Large intestine (tissue), 3 donors: ENCODE results near the gene STX12. TPM values are rescaled to one million over a fixed set of nuclear protein-coding genes. Genes with fewer than 3 reads are reported as not detected.
"Not testable (repeated sequence)": the region's sequence is repeated elsewhere in the genome, so short reads cannot be mapped to it uniquely, and the experiment has no call there.

Source experiments
- DNase-seq, 2 donors: peaks; one replicate each; pipeline versions ENCODE4 v3.0.0 to v3.0.0-alpha.2; 2013
- H3K27ac ChIP-seq: one replicate; pipeline ENCODE4 v1.5.1; 2013; ENCODE audit warnings: low read length
- H3K27me3 ChIP-seq: 2 replicates; pipeline ENCODE4 v1.6.1; 2013; ENCODE audit warnings: low read length; ENCODE audit not compliant: control insufficient read depth, insufficient read depth
- H3K36me3 ChIP-seq: 2 replicates; pipeline ENCODE4 v1.6.1; 2013; ENCODE audit warnings: low read length; ENCODE audit not compliant: control insufficient read depth, insufficient read depth
- H3K4me1 ChIP-seq: one replicate; pipeline ENCODE4 v1.6.1; 2013; ENCODE audit warnings: low read length; ENCODE audit not compliant: control insufficient read depth, insufficient read depth
- H3K4me3 ChIP-seq: one replicate; pipeline ENCODE4 v1.5.1; 2013; ENCODE audit warnings: low read length
- H3K9me3 ChIP-seq: one replicate; pipeline ENCODE4 v1.6.1; 2013; ENCODE audit warnings: mild to moderate bottlenecking, low read depth, low read length, moderate library complexity; ENCODE audit not compliant: control insufficient read depth
- WGBS: methylation state at CpG from one replicate; pipeline ENCODE4 v1.1.5; 2013; ENCODE audit warnings: low lambda C conversion rate; ENCODE audit not compliant: insufficient coverage; 5-methylcytosine and 5-hydroxymethylcytosine counted together
- polyA plus RNA-seq: library from polyadenylated mRNA; unstranded; fragments of 120-200 nt; gene quantifications from one replicate; pipeline ENCODE4 v1.2.1, GENCODE V29; 2013

STX12 gene
- polyA plus RNA-seq, 1 donor, result 66.2 TPM

DNA sequence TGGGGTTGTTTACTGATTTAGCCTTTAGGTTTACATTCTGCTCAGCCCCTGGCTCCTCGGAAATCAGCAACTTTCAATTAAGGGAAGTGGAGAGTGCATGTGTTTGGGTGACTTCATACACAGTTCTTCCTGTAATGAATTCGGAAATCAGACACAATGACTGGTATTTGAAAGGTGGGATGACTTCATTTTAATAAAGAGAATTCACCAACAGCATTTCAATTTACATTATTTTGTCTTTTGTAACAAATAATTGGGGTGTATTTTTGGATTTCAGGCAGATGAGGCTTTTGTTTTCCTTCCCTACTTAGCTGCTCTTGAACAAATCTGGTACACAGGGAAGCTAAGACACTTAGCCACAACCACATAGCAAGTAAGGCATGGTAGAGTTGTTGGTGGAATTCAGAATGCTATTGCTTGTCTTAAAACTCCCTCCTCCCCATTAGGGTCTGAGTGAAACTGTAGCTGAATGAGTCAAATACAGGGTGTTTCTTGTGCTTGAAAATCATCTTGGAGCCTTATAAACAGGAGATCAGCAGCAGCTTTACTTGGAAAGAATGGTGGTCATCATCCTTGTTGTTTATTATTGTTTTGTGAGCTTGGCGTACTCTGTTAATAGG, 917 bp downstream of the STX12 start:
- peak in 1 of 2 donors; percentile 37 for DNase-seq
- no peaks in the 10 kb centered on the region for H3K9me3 ChIP-seq
- H3K36me3 ChIP-seq, result peaks cover 4% of the 10 kb centered on the region
- peak overlapping the region; percentile 96 for H3K27ac ChIP-seq
- peak overlapping the region; percentile 87 for H3K4me3 ChIP-seq
- H3K27me3 ChIP-seq, result no peaks in the 10 kb centered on the region
- 0% methylated on average over 1 of the region's 3 CpGs for WGBS
- H3K4me1 ChIP-seq, result peaks cover 15% of the 10 kb centered on the region

DNA sequence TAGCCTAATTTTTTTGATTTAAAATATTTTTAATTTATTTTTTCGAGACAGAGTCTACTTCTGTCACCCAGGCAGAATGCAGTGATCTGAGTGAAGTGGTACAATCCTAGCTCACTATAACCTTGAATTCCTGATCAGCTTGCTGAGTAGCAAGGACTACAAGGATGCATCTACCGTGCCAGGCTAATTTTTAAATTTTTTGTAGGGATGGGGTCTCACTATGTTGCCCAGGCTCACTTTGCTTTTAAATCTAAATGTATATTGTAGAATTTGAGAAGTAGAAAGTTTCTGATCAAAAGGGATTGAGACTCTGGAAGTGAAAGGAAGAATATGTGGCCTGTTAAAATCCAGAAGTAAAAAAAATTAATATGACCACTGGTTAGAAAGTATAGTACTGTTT, 1.6 kb downstream of the STX12 start:
- H3K4me1 ChIP-seq, result peaks cover 15% of the 10 kb centered on the region
- H3K27ac ChIP-seq, result peak overlapping the region; percentile 96
- no peaks in the 10 kb centered on the region for H3K9me3 ChIP-seq
- DNase-seq, result no peak
- H3K4me3 ChIP-seq, result no peak overlapping the region
- H3K36me3 ChIP-seq, result peaks cover 4% of the 10 kb centered on the region
- no peaks in the 10 kb centered on the region for H3K27me3 ChIP-seq
- WGBS, result no CpG with 5 or more reads among the region's 2 CpGs

DNA sequence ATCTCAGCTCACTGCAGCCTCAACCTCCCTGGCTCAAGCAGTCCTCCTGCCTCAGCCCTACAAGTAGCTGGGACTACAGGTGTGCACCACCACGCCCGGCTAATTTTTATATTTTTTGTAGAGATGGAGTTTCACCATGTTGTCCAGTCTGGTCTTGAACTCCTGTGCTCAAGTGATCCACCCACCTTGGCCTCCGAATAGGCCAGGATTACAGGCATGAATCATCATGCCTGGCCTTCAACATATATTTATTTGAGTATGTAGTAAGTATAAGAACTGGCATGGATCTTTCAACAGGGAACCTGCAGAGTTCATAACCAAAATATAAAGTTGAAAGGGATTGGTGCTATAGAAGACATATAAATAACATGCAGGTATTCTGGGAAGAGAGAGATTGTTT, 2.3 kb downstream of the STX12 start:
- WGBS, result no CpG with 5 or more reads among the region's 3 CpGs
- H3K4me3 ChIP-seq, result not testable (repeated sequence)

GRCh38 chr1:27776276-27776675, 3.3 kb downstream of the STX12 start:
- not testable (repeated sequence) for H3K36me3 ChIP-seq, DNase-seq, H3K27me3 ChIP-seq, H3K9me3 ChIP-seq, H3K27ac ChIP-seq, H3K4me3 ChIP-seq
- peaks cover 15% of the 10 kb centered on the region for H3K4me1 ChIP-seq

More for the DNA sequence above, 2.3 kb downstream of the STX12 start:
- H3K9me3 ChIP-seq, H3K27me3 ChIP-seq, H3K36me3 ChIP-seq, H3K27ac ChIP-seq, DNase-seq: not testable (repeated sequence)
- peaks cover 15% of the 10 kb centered on the region for H3K4me1 ChIP-seq

DNA sequence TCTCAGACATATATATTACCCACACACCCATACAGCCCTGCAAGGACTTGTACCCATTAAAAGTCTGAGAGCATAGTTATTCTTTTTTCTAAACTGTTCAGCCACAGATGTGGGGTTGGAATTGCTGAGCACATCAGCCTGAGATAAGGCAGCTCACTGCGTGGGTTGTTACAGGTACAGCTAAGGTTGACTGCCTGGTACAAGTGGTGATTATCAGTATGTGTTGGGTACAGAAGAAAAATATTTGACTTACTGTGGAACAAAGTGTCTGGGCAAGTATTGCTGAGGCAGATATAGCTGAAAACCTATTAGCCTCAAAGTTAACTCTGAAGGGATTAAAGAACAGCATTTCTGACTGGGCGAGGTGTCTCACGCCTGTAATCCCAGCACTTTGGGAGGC, 5.0 kb downstream of the STX12 start:
- WGBS, result no CpG with 5 or more reads among the region's 3 CpGs
- DNase-seq, result peak; percentile 46 to 56
- Histone ChIP-seq H3K27ac (peak overlapping the region; percentile 67), H3K27me3 (no peaks in the 10 kb centered on the region), H3K4me3 (no peak overlapping the region), H3K4me1 (peaks cover 15% of the 10 kb centered on the region), H3K36me3 (peaks cover 12% of the 10 kb centered on the region), H3K9me3 (no peaks in the 10 kb centered on the region)

DNA sequence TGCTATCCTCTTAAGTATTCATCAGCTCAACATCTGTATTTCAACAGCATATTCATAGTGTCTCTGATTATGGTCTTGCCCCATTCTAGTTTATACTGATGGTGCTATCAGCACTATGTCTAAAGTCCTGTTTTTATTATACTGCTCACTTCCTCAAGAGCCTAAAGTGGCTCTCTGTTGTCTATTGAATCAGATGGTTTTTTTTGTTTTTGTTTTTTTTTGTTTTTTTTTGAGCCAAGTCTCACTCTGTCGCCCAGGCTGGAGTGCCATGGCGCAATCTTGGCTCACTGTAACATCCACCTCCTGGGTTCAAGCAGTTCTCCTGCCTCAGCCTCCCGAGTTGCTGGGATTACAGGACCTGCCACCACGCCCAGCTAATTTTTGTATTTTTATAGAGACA, 6.1 kb downstream of the STX12 start:
- H3K4me3 ChIP-seq, result no peak overlapping the region
- WGBS, result no CpG with 5 or more reads among the region's 4 CpGs
- peaks cover 12% of the 10 kb centered on the region for H3K36me3 ChIP-seq
- no peaks in the 10 kb centered on the region for H3K9me3 ChIP-seq
- peak; percentile 56 to 74 for DNase-seq
- peaks cover 15% of the 10 kb centered on the region for H3K4me1 ChIP-seq
- H3K27me3 ChIP-seq, result no peaks in the 10 kb centered on the region
- H3K27ac ChIP-seq, result peak overlapping the region; percentile 67

GRCh38 chr1:27782950-27783349, 9.9 kb downstream of the STX12 start:
- H3K4me1 ChIP-seq, result peaks cover 29% of the 10 kb centered on the region
- no peak overlapping the region for H3K4me3 ChIP-seq
- H3K36me3 ChIP-seq, result peaks cover 9% of the 10 kb centered on the region
- no peak for DNase-seq
- no peak overlapping the region for H3K27ac ChIP-seq
- H3K27me3 ChIP-seq, result no peaks in the 10 kb centered on the region
- no peaks in the 10 kb centered on the region for H3K9me3 ChIP-seq
- WGBS, result 100% methylated on average over 2 of the region's 3 CpGs

DNA sequence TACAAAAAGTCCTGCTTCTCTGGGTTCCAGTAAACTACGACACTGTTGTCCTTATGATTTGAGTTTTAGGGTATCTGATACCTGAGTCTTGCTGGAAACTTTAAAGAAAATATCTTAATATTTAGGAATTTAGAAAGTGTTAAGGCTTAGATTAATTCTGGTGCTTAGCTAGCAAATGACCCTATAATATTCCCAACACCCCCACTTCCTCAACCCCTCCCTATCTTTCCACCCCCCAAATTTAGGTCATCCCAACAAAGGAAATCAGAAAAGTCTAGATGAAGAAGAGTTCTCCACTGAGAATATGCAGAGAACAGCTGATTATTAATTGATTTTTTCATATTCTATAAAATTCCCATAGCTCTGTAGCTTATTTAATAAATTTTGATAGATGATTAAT, 11.7 kb downstream of the STX12 start:
- WGBS, result 100% methylated on average over 1 of the region's 1 CpG
- Histone ChIP-seq H3K4me3 (no peak overlapping the region), H3K4me1 (peaks cover 27% of the 10 kb centered on the region), H3K27ac (peak overlapping the region; percentile 90), H3K27me3 (no peaks in the 10 kb centered on the region), H3K9me3 (no peaks in the 10 kb centered on the region), H3K36me3 (peaks cover 12% of the 10 kb centered on the region)
- no peak for DNase-seq

GRCh38 chr1:27785781-27786455, 12.9 kb downstream of the STX12 start:
- H3K27me3 ChIP-seq, result no peaks in the 10 kb centered on the region
- H3K9me3 ChIP-seq, result no peaks in the 10 kb centered on the region
- no peak overlapping the region for H3K4me3 ChIP-seq
- H3K4me1 ChIP-seq, result peaks cover 29% of the 10 kb centered on the region
- peak; percentile 66 to 84 for DNase-seq
- H3K36me3 ChIP-seq, result peaks cover 18% of the 10 kb centered on the region
- peak overlapping the region; percentile 90 for H3K27ac ChIP-seq

GRCh38 chr1:27787895-27788294, 14.9 kb downstream of the STX12 start:
- H3K9me3 ChIP-seq, result no peaks in the 10 kb centered on the region
- H3K4me1 ChIP-seq, result peaks cover 29% of the 10 kb centered on the region
- DNase-seq, result peak in 1 of 2 donors; percentile 12
- H3K27me3 ChIP-seq, result no peaks in the 10 kb centered on the region
- peaks cover 23% of the 10 kb centered on the region for H3K36me3 ChIP-seq
- H3K27ac ChIP-seq, result peak overlapping the region; percentile 90
- no peak overlapping the region for H3K4me3 ChIP-seq

DNA sequence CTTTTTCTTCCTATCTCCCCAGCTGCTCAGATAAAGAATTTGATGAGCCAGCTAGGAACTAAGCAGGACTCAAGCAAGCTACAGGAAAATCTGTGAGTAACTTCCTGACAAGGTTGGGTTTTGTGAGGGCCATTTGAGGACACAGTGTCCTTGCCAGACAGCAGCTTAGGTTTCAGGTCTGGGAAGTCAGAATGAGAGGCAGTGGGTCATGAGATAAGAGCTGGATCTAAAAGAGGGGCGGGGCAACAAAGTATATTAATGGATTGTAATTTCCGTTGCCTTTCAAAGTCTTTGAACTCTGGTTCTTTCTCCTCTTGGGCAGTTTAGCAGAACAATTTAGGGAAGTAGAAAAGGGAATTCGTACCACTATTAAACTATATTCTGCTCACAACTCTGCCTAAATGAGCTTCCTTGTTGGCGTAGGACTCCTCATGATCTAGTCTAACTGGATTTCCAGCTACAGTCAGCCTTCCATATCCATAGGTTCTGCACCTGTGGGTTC, 16.6 kb downstream of the STX12 start:
- H3K36me3 ChIP-seq, result peaks cover 36% of the 10 kb centered on the region
- peak in 1 of 2 donors; percentile 20 for DNase-seq
- H3K27ac ChIP-seq, result peak overlapping the region; percentile 22
- no peaks in the 10 kb centered on the region for H3K27me3 ChIP-seq
- no CpG with 5 or more reads among the region's 4 CpGs for WGBS
- H3K4me3 ChIP-seq, result no peak overlapping the region
- H3K9me3 ChIP-seq, result no peaks in the 10 kb centered on the region
- H3K4me1 ChIP-seq, result peaks cover 29% of the 10 kb centered on the region
